Left colon (tissue), 2 donors: ENCODE data around the gene PRTFDC1. TPM values are rescaled to one million over a fixed set of nuclear protein-coding genes. Genes with fewer than 3 reads are reported as not detected.

Experiments
- ATAC-seq: fragments of 200-7000 bp; cut with Tn5 transposase; one replicate; pipeline ENCODE4 v1.9.1; 2020; ENCODE audit warnings: mild to moderate bottlenecking, moderate library complexity
- DNase-seq, 2 donors: peaks; one replicate each; pipeline ENCODE4 v3.0.0-alpha.2; 2020
- intact Hi-C, 2 donors: fragments of 100-400 bp; cut with DNase I in 1 of 2; cut with micrococcal nuclease in 1 of 2; formaldehyde crosslinking; loops; one replicate each; pipeline versions ENCODE4 v1.11.2 to v1.14.0; 2022; cut with DNase I, micrococcal nuclease
- total RNA-seq, 2 donors: library from RNA; stranded (reverse); fragmentation: NEBNext Ultra II Directional; extraction: Animal tissue kit (Norgen Biotek cat#: 25700); gene quantifications; one replicate each; pipeline ENCODE4 v1.2.1, GENCODE V29; 2021
- donor health status: DM: no; HTN: no; CAD: no.
- donor health status: DM: yes; HTN: yes; CAD: no.

Gene PRTFDC1
- total RNA-seq, 2 donors from 2014 or later = 6.2 to 6.6 TPM

- no peak for DNase-seq
- ATAC-seq = peak; percentile 86
- intact Hi-C loops = no loop called here
Observed at GRCh38 chr10:24891823-24892222, 60.6 kb downstream of the PRTFDC1 start.

- ATAC-seq (no peak), DNase-seq (no peak)
- intact Hi-C loops = no loop called here
Observed at GRCh38 chr10:24889639-24890038, 62.8 kb downstream of the PRTFDC1 start.

- no peak for ATAC-seq
Observed at GRCh38 chr10:24887855-24888231, 64.6 kb downstream of the PRTFDC1 start.

GRCh38 chr10:24886290-24886680 is 66.1 kb downstream of the PRTFDC1 start:
- ATAC-seq (peak; percentile 75), DNase-seq (peak in 1 of 2 donors; percentile 33)
- intact Hi-C loops = no loop called here

More at GRCh38 chr10:24887855-24888231, 64.6 kb downstream of the PRTFDC1 start:
- intact Hi-C loops = no loop called here
- no peak for DNase-seq

GRCh38 chr10:24885551-24886289 is 66.7 kb downstream of the PRTFDC1 start:
- intact Hi-C loops = no loop called here
- DNase-seq (no peak), ATAC-seq (no peak)

- intact Hi-C loops = no loop called here
- DNase-seq (no peak), ATAC-seq (no peak)
Observed at GRCh38 chr10:24884793-24885192, 67.6 kb downstream of the PRTFDC1 start.

- no peak for ATAC-seq
- no peak for DNase-seq
- intact Hi-C loops = no loop called here
Observed at GRCh38 chr10:24884316-24884715, 68.1 kb downstream of the PRTFDC1 start.

- intact Hi-C loops = no loop called here
Observed at GRCh38 chr10:24883176-24883575, 69.2 kb downstream of the PRTFDC1 start.

GRCh38 chr10:24882047-24882698 is 70.2 kb downstream of the PRTFDC1 start:
- ATAC-seq (no peak), DNase-seq (no peak)
- intact Hi-C loops = no loop called here

More at GRCh38 chr10:24883176-24883575, 69.2 kb downstream of the PRTFDC1 start:
- ATAC-seq (no peak), DNase-seq (no peak)

- ATAC-seq (no peak), DNase-seq (no peak)
- intact Hi-C loops = no loop called here
Observed at GRCh38 chr10:24879861-24880260, 72.5 kb downstream of the PRTFDC1 start.

GRCh38 chr10:24874133-24874532 is 78.3 kb downstream of the PRTFDC1 start:
- no peak for DNase-seq
- intact Hi-C loops = no loop called here
- no peak for ATAC-seq

- DNase-seq (peak in 1 of 2 donors; percentile 31), ATAC-seq (peak; percentile 71)
- intact Hi-C loops = no loop called here
Observed at GRCh38 chr10:24873281-24873683, 79.1 kb downstream of the PRTFDC1 start.

GRCh38 chr10:24872790-24873182 is 79.6 kb downstream of the PRTFDC1 start:
- DNase-seq (no peak), ATAC-seq (no peak)
- intact Hi-C loops = no loop called here

GRCh38 chr10:24872049-24872789 is 80.2 kb downstream of the PRTFDC1 start:
- ATAC-seq = no peak
- no peak for DNase-seq
- intact Hi-C loops = no loop called here

GRCh38 chr10:24871011-24871935 is 81.1 kb downstream of the PRTFDC1 start:
- no peak for DNase-seq
- intact Hi-C loops = no loop called here
- no peak for ATAC-seq

GRCh38 chr10:24869354-24870015 is 82.9 kb downstream of the PRTFDC1 start:
- peak; percentile 87 for ATAC-seq
- intact Hi-C loops = no loop called here
- peak; percentile 40 to 51 for DNase-seq

GRCh38 chr10:24866604-24867583 is 85.5 kb downstream of the PRTFDC1 start:
- peak; percentile 78 for ATAC-seq
- DNase-seq = peak; percentile 44 to 55
- intact Hi-C loops = no loop called here
